Esophagus muscularis mucosa (tissue), 4 donors: ENCODE results near the gene PRAMEF13.
"Not testable (repeated sequence)": the region's sequence is repeated elsewhere in the genome, so short reads cannot be mapped to it uniquely, and the experiment has no call there.

Experiments
- CTCF ChIP-seq, 3 experiments: fragments of 200-600 bp in 2 of 3; fragments of 450-650 bp in 1 of 3; sonication (generic) in 2 of 3; IDR thresholded peaks; one replicate each; pipeline ENCODE4 v1.5.1; 2017 to 2019; ENCODE audit warnings: antibody characterized with exemption in 3 of 3, mild to moderate bottlenecking in 2 of 3, moderate library complexity in 1 of 3
- EP300 ChIP-seq: sonication (generic); formaldehyde crosslinking; IDR thresholded peaks from one replicate; pipeline ENCODE4 v1.6.1; 2017; ENCODE audit warnings: antibody characterized with exemption
- POLR2A ChIP-seq: fragments of 450-650 bp; IDR thresholded peaks from one replicate; pipeline ENCODE4 v1.6.1; 2017; ENCODE audit warnings: antibody characterized with exemption, moderate library complexity, mild to moderate bottlenecking, low read depth

- not testable (repeated sequence) for TF ChIP-seq CTCF (IDR thresholded peaks at IDR 0.05); EP300; POLR2A
These were observed 30.8 kb upstream of the PRAMEF13 start for GRCh38 chr1:13232056-13232455.
